GM18519 (cell line): ENCODE data around the gene CENPM.

Experiments used
- ATAC-seq: cut with Tn5 transposase; IDR thresholded peaks from one replicate; pipeline ENCODE4 v1.9.1; 2021; ENCODE audit warnings: mild to moderate bottlenecking, moderate library complexity; ENCODE audit not compliant: unreplicated experiment, low FRiP score

Gene CENPM

DNA sequence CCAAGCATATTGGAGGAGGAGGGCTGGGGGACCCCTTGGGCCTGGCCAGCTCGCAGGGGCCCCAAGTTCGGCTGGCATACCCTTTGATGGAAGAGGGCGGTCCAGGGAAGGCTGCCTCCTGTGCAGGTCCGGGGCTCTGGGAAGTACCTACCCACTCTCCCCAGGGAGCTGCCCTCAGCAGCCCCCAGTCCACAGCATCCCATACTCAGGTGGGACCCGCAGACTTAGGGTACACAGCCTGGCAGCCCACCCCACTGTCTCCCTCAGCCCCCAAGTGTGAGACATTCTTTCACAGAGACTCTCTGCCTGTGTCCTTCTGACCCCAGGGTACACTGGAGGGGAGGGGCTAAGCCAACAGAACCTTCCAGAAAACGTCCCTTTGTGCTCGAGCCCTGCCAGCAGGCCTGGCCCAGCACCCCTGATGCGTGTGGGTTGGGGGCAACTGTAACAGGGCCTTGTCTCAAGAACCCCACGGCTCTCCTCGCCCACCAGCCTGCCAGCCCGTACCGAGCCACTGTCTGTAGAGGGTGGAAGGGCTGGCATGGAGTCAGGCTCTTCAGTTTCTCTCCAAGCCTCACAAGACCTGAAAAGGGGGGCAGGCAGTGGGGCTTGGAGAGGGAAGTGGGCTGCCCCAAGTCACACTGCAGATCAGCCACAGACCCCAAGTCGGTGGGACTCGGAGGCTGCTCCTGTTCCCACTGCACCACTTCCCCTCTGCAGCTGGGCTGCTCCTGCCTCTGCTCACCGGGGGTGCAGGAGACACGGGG is 13.4 kb downstream of the CENPM start:
- ATAC-seq: no peak

DNA sequence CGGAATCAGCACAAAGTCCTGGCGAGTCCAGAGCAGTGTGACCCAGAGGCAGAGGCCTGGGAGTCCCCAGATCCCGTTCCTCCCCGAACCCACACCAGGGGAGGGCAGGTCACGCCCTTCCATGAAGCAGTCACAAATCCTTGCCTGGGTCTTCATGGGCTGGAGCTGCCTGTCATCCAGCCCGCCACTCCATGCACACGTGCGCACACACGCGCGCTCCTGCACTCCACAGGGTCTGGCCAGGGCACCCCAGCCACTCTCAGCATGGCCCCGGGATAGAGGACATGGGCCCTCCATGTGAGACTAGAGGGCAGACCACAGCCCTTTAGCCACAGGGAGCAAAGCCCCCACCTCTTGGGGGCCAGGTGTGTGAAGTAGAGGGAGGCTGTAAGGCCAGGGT is 14.6 kb downstream of the CENPM start:
- ATAC-seq: no peak

DNA sequence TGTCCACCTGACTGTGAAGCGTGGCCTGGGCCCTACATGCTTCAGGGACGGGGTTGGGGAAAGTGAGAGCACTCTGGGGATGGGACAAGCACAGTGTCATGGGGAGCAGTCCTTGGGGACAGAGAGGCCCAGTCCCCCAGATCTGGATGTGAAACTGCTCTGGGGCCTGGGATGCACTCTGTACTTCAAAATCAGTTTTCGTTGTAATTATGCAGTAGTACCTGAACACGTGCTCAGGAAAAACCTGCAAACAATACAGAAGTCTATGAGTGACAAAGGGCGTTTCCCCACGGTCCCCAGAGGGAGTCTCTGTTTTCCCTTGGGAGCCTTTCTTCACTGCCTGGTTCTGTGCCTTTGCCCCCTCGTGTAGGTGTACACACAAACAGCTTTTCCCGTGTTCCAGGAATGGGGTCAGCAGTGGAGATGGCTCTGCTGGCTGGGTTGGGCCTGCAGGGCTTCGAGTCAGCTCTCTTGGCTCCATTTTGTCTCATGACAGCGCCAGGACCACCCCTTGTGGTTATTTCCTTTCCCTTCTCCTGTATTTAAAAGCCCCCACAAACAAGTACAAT is 15.2 kb downstream of the CENPM start:
- no peak for ATAC-seq

DNA sequence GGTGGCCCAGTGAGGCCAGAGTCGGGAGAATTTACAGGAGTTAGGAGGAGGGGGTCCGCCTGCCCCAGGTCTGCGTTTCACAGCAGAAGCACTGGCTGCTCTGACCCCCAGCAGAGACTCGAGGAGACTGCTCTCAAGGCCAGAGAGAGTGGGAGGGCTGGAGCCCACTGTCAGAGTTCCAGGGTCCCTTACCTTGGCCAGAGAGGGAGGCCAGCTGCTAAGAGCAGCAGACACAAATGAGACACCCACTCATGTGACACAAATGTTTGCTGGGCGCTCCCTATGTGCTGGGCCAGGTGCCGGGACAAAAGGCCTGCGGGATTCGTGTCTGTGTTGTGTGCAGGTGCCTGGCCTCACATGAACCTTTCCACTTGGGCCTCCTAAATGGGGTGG is 17.5 kb downstream of the CENPM start:
- no peak for ATAC-seq

DNA sequence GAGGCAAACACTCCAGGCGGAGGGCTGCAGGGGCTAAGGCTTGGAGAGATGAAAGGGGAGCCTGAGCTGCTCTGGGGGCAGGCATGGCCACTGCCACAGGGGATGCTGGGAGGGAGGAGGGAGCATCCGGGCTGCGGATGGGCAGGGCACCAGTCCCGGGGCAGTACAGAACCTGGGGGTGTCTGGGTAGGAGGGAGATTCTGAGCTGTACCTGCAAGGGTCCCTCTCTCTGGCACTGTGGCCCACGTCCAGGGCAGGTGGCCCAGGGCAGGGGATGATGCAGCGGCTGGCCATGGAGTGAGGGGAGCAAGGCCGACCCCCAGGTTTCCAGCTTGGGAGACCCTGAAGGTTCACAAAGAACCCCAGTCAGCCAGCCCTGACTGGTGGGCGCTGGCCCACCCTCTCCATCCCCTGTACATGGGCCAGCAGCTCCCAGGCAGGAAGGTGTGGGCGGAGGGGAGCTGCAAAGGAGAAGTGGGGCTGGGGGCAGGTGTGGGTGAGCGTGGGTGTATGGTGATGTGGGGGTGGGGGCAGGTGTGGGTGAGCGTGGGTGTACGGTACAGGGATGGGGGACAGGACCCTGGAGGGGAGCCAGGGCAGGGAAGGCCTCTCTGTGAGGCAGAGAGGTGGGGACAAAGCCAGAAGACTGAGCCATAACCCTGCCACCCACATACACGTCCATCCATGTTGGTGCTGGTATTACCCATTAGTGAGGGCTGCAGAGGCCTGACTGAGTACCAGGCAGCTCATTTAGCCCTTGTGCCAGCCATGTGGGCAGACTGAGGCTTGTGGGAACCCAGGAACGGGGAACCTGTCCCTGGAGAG is 18.1 kb downstream of the CENPM start:
- no peak for ATAC-seq

DNA sequence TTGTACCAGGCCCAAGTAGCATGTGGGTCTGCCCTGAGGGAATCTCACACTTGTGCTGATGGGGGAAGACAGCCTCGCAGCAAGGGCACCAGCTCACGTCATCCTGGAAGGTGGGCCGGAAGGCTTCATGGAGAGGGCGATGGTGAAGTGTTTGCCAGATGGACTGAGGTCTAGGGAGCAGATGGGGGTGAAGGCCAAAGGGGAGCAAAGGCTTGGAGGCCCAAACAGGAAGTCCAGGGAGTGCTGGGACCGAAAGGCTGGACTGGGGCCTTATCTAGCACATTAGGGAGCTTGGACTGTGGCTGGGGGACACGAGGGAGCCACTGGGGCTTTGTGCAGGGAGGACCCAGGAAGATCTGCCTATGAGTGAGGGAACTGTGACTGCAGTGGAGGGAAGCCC is 19.1 kb downstream of the CENPM start:
- ATAC-seq: no peak

DNA sequence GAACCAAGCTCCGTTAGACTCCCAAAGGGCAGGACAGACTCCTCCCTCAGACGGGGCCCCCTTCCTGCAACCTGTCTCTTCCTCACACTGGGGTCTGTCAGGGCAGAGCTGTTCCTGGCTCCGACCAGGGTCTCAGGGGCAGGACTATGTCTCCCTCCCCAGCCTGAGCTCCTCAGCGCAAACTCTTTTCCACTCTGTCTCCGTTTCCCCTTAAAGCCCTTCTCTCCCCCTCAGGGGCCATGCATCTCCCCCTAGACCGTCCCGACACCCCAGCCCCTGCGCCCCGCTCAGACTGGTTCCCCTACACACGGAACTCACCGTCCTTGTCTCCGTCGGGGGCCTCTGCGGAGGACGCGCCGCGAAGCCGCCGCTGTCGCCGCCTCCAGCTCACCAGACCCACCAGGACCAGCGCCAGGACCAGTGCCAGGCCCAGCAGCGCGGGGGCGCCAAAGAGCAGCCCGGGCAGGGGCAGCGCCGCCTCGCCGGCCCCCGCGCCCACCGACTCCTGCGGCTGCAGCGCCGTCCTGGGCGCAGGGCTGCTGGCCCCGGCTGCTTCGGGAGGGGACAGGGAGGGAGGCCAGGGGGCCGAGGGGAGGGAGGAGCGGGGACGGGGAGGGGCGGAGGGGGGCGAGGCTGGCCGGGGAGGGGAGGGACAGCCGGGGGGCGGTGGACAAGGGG is 21.0 kb downstream of the CENPM start:
- ATAC-seq: no peak

DNA sequence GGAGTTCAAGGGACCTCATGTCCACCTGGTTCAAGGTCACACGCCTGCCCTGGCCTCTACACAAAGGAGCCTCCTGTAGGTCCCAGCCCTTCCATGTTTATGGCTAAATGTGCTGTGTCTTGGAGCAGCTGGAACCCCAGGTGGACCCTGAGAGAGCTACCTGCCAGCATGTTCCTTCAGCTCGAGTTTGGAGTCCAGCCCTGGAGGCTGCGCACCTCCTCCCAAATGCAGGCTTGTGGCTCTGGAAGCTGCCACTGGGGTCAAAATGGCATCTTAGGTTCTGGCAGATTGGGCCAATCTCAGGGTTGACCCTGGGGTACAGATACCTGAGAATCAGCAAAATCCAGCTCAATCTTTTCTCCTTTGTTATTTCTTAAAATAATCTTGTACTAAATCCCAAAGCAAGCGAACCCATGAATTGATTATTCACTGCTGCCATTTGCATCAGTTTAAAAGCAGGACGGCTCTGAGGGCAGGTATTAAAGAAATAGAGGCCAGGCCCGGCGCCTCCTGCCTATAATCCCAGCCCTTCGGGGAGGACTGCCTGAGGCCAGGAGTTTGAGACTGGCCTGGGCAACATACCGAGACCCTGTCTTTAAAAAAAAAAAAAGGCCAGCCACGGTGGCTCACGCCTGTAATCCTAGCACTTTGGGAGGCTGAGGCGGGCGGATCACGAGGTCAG is 23.2 kb downstream of the CENPM start:
- ATAC-seq: no peak

DNA sequence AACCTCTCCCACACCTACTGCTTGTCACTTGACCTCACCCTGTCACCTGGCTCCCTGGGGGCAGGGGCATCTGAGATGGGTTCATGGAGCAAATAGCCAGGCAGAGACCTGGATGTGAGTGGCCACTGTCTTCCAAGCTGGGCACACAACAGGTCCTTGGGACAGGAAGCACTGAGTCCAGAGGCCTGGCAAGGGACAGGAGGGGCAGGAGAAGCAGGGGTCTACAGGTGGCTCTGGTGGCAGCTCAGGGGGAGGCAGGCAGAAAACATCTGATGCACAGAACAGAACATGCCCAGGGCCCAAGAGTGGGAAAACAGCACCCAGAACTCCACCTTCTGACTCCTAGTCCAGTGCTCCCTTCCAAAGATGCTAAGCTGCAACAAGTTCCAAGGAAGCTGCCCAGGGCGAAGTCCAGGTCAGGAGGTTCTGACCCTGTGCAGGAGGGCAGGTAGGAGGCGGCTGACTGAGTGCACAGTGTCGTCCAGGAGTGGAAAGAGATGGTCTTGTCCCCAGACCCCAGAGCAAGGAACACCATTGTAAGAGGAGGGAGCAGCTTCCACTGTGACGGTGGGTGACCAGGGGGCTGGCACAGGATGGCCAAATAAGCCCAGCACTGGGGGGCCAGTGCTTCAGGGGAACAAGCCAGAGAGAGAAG is 23.9 kb downstream of the CENPM start:
- ATAC-seq: no peak

DNA sequence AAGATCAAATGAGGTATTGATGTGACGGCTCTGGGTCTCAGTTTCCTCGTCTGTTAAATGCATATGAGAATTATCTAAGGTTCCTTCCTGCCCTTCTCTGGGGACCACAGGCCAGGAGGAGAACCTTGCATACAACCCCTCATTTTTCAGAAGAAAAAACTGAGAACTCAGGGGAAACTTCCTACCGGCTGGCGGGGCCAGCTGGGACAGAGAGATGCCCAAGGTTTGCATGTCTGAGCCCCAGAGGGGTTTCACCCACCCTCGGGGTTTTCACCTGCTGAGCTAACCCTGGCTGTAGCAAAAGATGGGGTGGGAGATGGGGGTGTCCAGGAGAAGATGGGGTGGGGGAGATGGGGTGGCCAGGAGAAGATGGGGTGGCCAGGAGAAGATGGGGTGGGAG is 24.6 kb downstream of the CENPM start:
- ATAC-seq: no peak

DNA sequence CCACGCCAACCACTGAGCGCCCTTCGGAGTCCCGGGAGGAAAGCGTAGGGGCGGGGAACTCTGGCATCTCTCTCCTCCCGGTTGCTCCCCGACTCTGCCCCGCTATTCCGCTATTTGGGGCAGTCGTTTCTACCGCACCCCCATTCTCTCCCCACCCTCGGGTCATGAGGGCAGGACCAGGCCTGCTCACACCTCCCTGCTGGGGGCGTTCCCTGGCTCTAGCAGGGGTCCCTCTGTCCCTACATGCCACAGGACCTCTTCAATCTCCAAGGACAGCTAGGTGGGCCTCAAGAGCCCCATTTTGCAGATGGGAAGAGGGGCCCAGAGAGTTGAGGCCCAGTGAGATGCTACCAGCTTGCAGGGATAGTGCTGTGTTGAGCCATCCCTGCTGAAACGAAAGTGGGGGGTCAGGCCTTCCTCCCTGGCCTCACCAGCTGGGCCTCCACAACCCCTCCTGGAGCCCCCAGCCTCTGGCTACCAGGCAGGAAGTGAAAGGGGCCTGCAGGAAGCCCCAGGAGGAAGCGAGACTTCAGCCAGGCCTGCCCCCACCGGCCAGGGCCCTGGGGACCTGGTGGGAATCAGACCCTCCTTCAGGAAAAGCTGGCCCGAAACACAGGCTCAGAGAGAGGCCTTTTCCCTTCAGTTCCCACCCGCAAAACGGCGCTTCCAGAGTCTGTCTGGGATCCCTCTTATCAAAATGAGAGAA is 26.5 kb downstream of the CENPM start:
- no peak for ATAC-seq

DNA sequence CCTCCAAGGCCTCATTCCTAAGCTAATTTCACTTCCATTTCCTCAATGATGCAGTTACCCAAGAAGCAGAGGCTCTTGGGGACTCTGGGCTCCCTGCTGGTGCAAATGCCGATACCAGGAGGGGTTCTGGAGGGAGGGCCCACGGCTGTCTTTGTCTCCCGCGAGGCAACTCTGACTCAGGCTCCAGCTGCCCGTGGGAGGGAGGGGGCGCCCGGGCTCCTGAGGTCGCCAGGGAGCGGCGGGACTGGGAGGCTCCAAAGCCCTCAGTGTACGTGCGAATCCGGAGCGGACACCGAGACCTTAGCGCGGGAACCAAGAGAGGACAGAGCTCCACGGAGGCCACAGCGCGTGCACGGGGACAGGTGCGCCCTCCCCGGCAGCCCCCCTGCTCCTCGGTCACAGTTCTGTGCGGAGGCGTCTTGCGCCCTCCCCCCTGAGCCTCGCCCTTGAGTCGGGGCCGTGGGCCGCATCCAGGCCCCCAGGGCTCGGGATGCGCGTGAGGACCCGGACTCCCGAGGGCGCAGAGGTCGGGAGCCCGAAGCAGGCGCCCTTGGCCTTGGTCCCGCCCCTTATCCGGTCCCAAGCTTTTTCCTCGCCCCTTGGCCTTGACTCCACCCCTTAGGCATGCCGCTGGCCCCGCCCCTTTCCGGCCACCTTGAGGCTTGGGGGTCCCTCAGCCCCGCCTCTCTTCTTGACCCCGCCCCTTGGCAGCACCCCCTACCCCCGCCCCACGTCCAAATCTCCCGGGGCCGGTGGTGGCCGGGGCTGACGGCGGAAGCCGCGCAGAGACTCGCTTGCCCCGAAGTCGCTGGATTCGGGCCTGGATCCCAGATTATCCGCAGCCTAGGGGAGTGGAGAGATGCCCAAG is 27.4 kb downstream of the CENPM start:
- ATAC-seq: no peak

DNA sequence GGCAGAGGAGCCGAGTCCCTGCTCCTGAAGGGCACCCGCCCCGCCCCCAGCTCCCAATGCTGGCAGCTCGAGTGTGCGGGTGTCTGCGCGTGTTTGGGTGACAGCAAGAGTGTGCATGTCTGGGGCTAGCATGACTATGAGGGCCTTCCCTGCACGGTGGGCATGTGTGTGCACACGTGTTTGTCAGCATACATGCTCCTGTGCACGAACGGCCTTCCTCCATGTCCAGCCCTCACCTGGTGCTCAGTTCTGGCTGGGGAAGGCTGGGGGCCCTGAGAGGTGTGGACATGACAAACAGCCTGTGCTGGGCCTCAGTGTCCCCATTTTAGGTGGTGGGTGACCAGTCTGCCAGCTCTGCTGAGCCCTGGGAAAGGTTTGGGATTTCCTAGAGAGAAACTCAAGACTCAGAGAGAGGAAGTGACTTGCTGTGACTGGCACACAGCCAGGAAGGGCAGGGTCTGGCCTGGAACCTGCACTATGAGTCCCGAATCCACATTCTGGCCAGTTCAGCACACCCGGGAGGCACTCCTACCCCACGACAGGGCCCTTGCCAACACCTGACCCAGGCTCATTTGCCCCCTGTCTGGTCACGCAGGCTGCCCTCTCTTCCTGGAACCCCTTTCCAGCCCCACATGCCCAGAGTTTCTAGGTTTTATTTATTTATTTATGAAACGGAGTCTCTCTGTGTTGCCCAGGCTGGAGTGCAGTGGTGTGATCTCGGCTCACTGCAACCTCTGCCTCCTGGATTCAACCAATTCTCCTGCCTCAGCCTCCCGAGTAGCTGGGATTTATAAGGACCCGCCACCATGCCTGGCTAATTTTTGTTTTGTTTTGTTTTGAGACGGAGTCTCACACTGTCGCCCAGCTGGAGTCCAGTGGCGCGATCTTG is 28.8 kb downstream of the CENPM start:
- no peak for ATAC-seq

DNA sequence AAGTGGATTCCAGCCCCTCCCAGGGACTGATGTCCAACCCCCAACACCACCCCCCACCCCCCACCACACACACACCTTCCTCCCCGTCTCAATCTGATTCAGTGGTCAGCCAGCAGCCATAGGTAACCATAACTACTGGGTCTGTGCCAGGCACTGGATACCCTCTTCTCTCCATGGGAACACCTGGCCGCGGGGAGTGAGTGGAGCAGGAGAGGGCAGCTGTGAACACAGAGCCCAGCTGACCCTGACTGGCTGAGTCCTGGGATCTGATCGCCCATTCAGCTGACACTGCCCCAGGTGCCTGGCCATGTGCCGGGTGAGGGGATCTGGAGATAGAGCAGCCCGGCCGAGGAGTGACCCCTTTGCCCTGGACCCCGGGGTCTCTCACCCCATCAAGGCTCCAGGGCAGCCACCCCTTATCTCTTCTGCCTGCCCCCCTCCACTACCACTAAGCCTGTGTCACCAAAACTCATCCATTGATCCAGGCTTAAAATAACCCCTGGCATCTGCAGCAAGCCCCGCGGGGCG is 29.5 kb downstream of the CENPM start:
- ATAC-seq: no peak

DNA sequence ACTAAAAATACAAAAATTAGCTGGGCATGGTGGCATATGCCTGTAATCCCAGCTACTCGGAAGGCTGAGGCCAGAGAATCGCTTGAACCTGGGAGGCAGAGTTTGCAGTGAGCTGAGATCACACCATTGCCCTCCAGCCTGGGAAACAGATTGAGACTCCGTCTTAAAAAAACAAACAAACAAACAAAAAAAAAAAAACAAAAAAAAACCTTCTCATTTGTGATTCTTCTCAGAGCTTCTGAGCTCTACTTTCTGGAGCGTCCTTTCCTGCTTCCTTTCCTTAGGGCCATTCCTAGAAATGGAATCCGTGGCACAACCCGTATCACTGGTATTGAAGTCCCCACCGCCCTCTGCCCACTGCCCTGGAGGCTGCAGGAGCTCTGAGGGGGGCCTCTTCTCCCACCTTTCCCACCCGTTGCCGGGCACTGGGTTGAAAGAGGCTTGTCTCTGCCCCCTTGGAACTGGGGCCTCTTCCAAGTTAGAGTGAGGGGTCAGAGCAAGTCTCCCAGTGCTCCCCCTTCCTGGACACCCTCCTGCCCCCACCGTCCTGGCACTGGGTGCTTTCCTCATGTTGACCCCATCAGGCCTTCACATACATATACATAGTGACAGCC is 30.1 kb downstream of the CENPM start:
- ATAC-seq: no peak

DNA sequence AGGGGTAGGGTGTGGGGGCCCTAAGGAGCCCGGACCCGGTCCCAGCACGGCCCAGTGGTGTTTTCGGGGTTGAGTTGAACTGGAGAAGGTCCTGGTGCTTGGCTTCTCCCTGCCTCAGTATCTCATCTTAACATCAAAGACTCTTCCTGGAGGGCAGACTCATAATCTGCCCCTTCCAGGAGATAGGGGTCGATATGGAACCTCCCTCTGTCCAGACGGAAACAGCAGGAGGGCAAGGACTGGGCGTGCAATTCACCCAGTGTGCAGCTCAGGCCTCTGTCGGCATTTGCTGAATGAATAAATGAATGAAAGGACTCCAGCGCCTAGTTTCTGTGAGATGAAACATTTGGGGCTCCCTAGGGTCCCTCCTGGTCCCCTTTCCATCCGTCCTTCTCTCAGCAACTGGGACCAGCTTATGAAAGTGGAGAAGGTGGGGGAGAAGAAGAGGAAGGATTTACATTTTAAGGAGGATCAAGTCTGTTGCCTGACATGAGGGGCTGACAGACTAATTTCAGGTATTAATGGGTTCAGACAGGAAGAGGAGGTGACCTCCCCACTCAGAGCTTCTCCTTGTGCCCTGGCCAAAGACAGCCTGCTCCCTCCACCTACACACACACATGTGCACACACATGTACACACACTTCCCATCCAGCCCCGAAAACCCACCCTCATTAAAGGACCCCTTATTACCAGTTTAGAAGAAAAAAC is 31.0 kb downstream of the CENPM start:
- ATAC-seq: no peak
